OCI-LY3 (cell line): ENCODE results near the gene GTF3C5.

Experiments
- EZH2phosphoT487 ChIP-seq: fragments of 200-600 bp; shearing (Covaris generic); IDR thresholded peaks from 2 replicates; pipeline ENCODE4 v1.6.1; 2018; ENCODE audit warnings: antibody characterized with exemption, mixed run types, low read depth
- TF ChIP-seq, protein P1 (sequence below): fragments of 200-600, 300-600 bp; sonication (generic); IDR thresholded peaks from 2 replicates; pipeline ENCODE4 v1.5.1; 2014; ENCODE audit warnings: antibody characterized with exemption, low read length, low read depth

GRCh38 chr9:133051966-133052539 lies 21.3 kb downstream of the GTF3C5 start:
- TF ChIP-seq, protein P1, sequence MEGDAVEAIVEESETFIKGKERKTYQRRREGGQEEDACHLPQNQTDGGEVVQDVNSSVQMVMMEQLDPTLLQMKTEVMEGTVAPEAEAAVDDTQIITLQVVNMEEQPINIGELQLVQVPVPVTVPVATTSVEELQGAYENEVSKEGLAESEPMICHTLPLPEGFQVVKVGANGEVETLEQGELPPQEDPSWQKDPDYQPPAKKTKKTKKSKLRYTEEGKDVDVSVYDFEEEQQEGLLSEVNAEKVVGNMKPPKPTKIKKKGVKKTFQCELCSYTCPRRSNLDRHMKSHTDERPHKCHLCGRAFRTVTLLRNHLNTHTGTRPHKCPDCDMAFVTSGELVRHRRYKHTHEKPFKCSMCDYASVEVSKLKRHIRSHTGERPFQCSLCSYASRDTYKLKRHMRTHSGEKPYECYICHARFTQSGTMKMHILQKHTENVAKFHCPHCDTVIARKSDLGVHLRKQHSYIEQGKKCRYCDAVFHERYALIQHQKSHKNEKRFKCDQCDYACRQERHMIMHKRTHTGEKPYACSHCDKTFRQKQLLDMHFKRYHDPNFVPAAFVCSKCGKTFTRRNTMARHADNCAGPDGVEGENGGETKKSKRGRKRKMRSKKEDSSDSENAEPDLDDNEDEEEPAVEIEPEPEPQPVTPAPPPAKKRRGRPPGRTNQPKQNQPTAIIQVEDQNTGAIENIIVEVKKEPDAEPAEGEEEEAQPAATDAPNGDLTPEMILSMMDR: no peak
- no peak for TF ChIP-seq EZH2phosphoT487
